GM13977 (cell line): ENCODE measurements around the gene COL5A1.

ENCODE experiments used
- DNase-seq: peaks from one replicate; pipeline ENCODE4 v3.0.0; 2012; ENCODE audit warnings: low spot score
- CTCF ChIP-seq: IDR thresholded peaks from 2 replicates; pipeline ENCODE4 v1.5.1; 2012; ENCODE audit warnings: mild to moderate bottlenecking, control low read depth; ENCODE audit not compliant: insufficient read depth; ENCODE audit errors: extremely low read depth, missing control alignments
- in situ Hi-C: fragments of 300-500 bp; cut with MboI; formaldehyde crosslinking; loops from one replicate; pipeline ENCODE4 v1.12.0; 2022; ENCODE audit warnings: low sequenced_read_pairs, low pct_unique_long_range_greater_than_20kb, mixed read lengths, inconsistent platforms; ENCODE audit not compliant: unreplicated experiment

COL5A1 gene

GRCh38 chr9:134733480-134734232 lies 92.1 kb downstream of the COL5A1 start:
- DNase-seq = no peak
- in situ Hi-C loops = no loop called here
- no peak for TF ChIP-seq CTCF

- TF ChIP-seq CTCF = no peak
- DNase-seq = no peak
- in situ Hi-C loops = no loop called here
Observed at GRCh38 chr9:134734270-134734669, 92.7 kb downstream of the COL5A1 start.

- in situ Hi-C loops = no loop called here
- DNase-seq = no peak
Observed at GRCh38 chr9:134735441-134736175, 94.0 kb downstream of the COL5A1 start.

GRCh38 chr9:134736791-134737497 lies 95.3 kb downstream of the COL5A1 start:
- no peak for DNase-seq
- in situ Hi-C loops = no loop called here
- no peak for TF ChIP-seq CTCF

More at GRCh38 chr9:134735441-134736175, 94.0 kb downstream of the COL5A1 start:
- TF ChIP-seq CTCF = no peak

- no peak for TF ChIP-seq CTCF
- DNase-seq = no peak
- in situ Hi-C loops = no loop called here
Observed at GRCh38 chr9:134737842-134738580, 96.4 kb downstream of the COL5A1 start.
